ENCODE measurements around the gene TBL1X.

TBL1X gene

DNA sequence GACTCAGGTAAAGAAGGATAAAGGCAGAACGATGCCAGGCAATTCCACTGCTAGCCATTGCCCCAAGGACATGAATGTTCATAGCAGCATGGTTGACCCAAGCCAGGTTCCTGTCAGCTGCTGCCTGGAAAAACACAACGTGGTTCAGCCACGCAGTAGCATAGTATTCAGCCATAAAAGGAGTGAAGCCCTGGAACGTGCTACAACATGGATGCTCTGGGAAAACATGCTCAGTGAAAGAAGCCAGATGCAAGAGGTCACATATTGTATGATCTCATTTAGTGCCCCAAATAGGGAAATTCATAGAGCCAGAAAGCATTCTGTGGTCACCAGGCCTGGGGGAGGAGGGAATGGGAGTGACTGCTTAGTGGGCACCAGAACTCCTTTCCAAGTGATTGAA, 170.9 kb downstream of the TBL1X start:
- peak in 1 of 2 donors; percentile 7 for DNase-seq

DNA sequence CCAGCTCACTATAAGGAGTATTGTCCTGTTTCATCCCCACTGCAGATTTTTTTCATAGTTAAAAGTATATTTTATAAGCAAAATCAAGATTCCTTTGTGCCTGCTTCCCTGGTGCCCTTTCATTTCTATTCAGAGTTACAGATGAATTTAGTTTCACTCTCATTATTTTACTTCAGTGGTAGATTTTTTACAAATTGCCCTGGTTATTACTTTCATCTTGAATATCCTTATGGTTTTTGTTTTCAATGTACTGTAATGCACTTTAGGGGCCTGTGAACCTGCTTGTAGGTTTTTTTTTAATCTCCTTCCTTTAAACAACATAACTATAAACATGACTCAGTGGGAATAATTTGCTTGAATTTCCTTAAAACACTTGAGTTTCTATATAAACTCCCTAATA, 174.0 kb downstream of the TBL1X start:
- DNase-seq, result no peak

DNA sequence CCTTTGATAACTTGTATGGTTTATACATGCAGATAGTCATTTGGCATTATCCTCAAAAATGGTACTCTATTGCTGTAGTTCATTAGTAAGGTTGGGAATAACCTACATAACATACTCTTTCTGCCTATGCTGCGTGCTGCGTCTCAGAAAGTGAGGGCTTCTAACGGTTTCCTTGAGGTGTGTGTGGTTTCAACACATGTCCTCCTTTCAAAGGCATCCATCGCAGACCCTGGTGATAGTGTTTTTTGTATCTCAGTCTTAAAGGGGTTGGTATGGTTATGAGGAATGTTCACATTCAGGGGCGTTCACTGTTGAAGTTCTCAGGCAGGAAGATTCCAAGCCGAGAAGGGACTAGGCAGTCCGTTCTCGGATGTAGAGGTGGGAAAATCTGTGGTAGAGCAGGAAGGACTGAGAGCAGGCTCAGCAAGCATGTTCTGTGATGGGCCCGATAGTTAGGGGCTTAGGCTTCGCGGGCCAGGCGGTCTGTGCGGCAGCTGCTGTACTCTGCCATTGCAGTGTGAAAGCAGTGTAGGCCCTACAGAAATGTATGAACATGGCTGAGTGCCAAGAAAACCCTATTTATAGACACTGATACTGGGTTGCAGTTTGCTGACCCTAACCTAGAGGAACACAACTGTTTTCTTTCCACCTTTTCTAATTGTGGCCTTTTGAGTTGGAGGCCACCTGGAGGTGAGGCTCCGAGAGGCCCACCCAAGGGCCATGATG, 177.6 kb downstream of the TBL1X start:
- DNase-seq, result no peak

DNA sequence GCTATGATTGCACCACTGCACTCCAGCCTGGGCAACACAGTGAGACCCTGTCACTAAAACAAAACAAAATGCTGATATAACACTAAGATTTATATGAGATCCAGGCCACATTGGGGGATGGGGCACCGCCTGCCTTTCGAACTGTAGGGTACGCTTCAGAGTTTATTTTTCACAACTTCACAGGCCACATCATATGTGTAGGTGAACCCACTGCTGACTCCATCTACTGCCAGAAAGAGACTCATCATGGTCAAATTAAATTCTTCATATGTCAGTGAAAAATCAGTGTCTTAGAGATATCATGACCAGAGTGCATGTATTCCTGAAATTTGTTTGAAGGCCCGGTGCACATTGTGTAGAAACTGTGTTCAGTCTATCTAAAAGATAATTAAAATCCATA, 178.9 kb downstream of the TBL1X start:
- DNase-seq, result no peak

DNA sequence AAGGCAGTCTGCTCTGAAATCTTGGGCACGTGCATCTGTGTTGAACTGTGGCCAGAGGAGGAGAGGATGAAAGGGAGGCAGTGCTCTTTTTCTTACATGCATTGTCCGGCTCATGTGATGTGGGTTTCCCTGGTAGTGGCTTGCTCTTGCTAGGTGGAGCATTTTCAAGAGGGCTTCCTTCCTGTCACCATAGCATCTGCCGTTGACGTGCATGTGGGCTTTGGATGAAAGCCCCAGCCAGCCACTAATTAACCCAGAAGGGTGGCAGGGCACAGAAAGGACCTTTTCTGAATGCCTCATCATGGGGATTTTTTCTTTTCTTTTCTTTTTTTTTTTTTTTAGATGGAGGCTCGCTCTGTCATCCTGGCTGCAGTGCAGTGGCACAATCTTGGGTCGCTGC, 179.5 kb downstream of the TBL1X start:
- no peak for DNase-seq

DNA sequence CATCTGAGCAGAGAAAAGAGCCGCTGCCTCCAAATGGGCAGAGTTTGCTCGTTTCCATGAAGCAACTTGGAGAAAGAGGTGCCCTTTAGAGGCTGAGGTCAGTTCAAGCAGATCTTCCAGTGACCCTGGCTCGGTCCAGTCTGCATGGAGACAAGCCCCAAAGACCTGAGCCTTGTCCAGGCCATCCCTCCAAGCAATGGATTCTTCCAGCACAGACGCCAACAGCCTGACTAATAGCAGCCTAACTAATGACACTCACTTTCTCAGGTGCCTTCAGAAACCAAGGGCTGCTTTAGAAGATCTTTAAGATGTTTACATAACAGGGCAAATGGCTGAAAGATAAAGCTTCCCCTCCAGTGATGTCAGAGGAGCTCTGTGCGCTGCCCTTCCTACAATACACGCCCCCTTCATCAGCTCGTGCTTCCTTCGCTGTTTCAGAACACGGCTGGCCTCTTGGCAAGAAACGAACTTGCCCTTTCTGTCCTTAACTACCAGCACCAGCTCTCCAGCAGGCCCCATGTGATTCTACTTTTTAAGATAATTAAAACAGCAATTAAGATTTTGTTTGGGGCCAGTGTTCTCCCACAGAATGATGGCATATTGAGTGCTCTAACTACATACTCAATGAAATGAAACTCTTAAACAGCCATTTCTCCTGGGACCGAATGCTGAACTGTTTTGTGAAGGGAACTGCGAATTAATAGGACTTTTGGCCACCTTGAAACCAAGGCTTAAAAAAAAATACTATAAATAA, 181.8 kb downstream of the TBL1X start:
- DNase-seq, result no peak

DNA sequence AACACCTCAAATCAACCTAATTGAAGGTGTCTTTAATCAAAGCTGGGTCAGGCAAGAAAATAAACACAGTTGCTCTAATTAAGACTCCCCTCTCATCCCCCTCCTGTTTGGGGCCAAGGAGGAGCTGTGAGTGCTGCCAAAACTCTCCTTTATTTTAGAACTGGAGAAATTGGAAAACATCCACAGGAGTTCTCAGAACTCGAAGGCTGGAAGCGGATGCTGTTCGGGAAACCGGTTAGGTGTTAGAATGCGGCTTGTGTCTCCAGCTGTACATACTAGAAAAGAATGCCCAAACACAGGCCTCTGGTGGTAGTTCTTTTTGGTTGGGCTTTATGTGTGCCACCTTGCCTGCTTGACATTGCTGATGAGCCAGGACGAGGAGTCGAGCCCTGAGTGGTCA, 182.6 kb downstream of the TBL1X start:
- DNase-seq, result no peak

DNA sequence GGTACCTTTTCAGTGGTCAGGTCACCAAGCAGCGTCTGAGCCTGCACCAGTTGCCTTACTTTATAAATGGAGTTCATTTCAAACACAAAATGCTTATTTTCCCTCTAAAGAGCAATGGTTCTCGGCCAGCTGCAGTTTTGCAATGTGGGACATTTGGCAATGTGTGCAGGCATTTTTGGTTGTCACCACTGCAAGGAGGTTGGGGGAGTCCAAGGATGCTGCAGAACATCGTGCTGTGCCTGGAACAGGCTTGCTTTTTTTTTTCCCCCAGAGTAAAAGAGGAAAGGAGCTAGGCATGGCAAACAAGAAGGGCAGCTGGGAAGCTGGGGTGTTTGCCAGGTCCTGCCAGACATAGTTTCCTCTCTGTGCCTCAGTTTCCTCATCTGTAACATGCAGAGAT, 185.2 kb downstream of the TBL1X start:
- no peak for DNase-seq

DNA sequence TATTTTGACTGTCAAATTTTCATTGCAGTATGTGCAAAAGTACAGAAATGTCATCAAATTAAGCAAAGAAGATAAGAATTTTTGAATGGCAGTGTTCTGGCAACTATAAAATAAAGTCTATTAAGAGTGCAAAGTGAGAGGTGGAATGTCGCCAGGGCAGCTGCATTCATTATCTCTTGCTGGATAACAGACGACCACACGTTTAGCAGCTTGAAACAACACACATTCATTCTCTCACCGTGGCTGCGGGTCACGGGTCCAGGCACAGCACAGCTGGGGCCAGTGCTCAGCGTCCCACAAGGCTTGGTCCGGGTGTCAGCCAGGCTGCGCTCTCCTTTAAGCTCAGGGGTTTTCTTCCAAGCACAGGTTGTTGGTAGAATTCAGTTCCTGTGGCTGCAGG, 186.9 kb downstream of the TBL1X start:
- DNase-seq, result no peak

DNA sequence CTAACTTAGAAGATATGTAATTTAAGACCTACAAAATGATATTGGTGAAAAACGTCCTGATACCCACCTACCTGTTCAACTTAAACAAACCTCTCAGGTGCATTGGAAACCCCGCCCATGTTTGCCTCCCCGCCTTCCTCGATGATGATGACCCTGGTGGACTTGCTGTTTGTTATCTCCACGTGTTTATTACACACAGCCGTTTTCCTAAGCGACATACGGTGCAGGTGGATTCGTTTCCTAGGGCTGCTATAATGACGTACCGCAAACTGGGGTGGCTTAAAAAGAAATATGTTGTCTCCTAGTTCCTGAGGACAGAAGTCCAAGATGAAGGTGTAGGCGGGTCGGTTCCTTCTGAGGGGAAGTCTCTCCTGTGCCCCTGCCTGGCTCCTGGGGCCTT, 190.1 kb downstream of the TBL1X start:
- DNase-seq, result no peak

DNA sequence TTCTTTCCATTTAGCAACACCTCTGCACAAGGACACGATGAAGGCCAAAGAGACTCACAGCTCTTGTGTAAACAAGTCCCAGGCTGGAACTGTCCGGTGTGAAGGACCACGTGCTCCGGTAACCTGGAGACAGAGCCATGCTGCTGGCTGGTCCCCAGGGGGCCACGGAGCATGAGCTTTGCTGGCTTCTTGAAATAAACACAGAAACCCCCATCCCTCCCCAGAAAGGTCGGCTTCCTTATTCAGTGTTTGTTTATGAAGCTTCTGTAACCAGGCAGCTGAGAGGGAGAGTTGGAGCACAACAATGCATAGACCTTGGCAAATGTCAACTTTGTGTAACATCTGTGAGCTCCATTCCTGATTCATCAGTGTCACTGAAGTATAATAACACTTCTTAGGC, 191.4 kb downstream of the TBL1X start:
- DNase-seq, result no peak

DNA sequence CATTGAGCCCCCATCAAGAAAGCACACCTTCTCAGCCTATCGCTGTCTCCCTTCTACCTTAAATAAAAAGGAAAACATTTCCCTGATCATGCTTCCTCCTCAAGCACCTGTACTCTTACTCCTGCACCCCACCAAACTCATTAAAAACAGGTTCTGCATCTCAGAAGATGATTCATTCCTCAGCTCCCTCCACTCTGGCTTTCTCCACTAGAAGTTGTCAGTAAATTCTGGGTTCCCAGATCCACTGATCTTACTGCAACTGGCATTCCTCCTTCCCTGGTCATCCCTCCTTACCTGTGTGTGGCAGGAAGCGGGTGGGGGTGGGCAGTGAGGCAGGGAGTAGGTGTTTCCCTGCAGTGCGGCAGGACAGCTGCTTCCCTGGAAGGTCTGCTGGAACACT, 192.0 kb downstream of the TBL1X start:
- no peak for DNase-seq

DNA sequence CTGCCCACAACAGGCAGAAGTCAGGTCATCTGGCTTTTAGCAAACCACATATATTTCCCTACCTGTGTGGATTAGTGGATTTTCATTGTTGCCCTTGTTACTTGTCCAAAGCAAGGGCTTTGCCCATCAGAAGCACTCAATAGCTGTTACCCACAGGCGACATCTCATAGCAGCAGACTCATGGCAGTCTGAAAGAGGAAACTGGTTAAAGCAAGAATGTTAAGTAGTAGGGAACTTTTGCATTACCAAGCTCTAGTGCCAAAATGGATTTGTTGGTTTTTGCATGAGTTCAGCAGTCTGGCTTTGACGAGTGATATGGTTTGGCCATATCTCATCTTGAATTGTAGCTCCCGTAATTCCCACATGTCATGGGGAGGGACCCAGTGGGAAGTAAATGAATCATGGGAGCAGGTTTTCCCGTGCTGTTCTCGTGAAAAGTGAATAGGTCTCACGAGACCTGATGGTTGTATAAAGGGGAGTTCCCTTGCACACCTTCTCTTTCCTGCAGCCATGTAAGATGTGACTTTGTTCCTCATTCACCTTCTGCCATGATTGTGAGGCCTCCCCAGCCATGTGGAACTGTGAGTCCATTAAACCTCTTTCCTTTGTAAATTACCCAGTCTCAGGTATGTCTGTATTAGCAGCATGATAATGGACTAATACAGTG, 192.9 kb downstream of the TBL1X start:
- DNase-seq, result no peak

DNA sequence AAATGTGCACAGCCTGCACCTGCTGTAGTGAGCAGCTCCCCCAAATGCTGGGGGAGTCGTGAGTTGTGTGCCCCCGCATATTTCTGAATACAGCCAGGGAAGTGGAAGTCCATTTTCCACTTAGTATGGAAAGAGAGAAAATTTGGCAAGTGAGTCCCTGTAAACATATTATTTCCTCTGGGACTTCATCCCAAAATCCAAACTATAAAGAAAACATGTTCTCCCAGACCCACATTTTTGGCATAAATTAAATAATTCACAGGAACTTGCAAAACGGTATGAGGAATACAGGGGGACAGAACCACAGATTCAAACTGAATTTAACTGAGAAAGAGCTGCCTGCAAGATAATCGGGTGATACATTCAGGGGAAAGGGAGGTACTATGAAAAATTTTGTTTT, 193.6 kb downstream of the TBL1X start:
- DNase-seq, result no peak

DNA sequence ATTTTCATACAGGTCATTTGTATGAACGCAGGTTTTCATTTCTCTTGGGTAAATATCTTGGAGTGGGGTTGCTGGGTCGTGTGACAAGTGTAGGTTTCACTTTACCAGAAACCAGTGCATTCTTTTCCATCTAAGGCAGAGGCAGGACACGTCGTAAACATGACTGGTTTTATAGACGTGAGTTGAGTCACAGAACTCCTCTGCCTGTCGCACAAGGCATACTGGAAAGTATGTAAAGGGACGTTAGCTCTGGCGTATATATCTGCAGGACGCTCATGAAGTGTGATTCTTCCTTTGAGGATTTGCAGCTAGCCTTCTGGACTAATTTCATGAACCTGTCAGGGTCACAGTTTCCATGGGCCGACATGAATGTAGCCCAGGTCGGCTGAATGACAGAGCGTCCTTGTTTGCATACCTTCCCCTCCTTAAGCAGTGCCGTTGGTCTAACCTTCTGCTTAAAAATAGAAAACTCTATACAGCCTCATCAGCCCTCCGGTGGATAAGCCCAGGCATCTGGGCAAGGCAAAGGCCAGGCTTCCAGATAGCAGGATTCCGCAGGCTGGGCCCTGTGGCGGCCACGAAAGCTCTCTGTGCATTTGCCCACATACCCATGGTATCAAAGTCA, 194.8 kb downstream of the TBL1X start:
- no peak for DNase-seq

DNA sequence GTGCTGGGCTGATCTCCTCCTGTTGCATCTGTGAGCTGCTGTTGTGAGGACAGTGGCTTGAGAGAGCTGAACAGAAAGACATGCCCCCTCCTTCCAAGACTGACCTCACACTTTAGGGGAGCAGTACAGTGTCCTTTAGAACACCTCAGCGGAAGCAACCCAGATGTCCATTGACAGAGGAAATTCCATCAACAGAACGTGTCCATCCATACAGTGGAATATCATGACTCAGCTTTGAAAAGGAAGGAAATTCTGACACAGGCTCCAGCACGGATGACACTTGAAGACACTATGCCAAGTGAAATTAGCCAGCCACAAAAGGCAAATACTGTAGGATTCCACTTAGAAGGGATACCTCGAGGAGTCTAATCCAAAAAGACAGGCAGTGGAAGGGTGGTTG, 197.3 kb downstream of the TBL1X start:
- no peak for DNase-seq

DNA sequence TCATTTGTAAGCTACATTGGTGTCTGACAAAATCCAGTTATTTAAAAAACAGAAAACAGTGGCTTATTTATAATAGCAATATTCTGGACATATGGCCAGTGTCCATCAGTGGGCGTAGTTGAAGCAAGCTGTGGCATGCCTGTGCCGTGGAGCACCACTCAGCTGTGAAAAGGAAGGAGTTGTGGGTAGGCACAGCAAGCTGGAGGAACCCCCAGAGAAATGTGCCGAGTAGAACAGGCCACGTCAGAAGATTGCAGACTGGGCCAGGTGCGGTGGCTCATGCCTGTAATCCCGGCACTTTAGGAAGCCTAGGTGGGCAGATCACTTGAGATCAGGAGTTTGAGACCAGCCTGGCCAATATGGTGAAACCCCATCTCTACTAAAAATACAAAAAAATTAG, 198.4 kb downstream of the TBL1X start:
- no peak for DNase-seq

DNA sequence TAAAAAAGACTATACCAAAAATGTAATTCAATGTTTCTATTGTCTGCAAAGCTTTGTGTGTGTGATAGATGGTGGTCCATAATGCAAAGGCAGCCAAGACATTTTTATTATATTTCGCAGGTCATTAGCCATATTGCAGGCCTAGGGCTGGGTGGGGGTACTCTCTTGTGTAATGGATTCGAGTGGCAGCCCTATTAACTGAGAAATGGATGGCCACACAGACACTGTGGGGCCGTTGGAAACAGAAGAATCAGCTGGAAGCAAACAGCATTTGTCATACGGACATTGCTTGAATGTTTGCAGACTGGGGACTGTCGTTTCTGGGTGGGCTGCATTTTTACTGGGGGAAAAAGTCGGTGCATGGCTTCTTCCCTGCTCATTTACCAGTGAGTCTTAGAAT, 199.4 kb downstream of the TBL1X start:
- no peak for DNase-seq

DNA sequence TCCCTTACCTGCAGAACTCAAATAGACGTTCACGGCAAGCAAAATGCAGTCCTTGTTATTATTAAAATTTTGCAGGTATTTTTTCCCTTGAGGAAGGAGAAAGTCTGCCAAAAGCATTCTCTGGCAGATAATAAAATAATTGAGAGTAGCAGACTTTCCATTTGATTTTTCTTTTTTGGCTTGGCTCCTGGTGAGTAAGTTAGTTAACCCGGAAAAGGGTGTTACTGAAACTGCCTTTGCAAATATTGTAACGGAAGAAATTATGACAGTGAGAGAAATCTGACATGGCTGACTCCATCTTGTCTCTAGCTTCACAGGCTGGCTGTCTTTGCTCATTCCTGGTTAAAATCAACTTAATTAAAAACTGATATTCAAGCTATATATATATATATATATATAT, 200.3 kb downstream of the TBL1X start:
- no peak for DNase-seq

DNA sequence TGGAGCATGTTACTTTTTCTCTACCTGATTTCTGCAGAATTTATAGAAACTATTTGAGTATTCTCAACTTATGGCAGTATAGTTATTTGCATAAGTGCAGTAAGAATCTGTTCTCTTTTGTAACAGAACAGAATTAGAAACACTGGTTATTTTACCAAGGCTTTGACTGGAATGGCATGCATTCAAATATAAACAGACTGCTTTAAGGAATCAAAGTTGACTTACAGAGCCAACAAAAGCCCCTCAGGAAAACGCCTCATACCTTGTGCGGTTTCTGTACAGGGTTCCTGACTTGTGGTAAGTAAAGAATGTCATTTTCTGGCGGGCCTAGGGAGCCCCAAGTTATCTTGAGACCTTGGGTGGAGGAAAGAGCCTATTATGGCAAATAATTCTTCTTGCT, 203.7 kb downstream of the TBL1X start:
- DNase-seq, result no peak

DNA sequence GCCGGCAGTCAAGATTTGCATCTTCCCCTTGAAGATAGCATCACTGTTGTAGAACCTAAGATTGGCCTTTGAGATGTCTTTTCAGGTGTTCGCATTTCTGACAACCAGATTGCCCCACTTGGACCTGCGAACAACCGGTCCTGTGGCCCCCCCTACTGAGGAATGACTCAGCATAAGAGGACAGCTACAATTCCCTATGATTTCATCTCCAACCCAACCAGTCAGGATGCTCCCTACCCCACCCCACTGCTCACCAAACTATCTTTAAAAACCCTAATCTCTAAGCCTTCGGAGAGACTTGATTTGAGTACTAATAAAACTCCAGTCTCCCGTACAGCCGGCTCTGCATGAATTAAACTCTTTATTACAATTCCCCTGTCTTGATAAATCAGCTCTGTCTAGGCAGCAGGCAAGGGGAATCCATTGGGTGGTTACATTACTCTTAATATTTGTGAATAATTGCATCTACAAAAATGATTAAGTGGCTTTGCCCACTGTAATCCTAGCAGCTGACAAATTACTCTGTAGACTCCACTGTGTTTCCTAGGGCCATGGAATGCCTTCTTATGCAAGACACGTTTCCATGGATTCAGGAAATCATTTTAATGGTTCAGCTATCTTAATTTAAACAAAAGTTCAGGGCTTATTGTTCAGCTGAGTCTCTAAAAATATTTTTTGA, 205.4 kb downstream of the TBL1X start:
- no peak for DNase-seq

DNA sequence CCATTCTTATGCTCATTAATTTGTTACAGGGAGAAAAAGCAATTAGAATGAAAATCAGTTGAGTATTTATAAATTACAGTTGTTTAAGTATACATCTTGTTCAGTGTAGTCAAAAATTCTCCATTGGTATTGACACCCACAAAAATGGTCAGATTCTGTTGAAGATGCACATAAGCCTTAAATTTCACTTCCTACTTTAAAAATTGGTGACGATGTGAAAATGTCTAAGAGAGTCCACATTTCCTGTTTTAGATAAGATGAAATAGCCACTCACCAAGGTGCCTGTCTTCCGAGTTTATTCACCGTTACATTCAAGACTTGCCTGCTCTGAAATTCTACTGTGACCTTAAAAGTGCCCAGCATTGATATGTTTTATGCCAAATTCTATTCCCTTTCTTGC, 207.1 kb downstream of the TBL1X start:
- peak in 1 of 2 donors; percentile 1 for DNase-seq

DNA sequence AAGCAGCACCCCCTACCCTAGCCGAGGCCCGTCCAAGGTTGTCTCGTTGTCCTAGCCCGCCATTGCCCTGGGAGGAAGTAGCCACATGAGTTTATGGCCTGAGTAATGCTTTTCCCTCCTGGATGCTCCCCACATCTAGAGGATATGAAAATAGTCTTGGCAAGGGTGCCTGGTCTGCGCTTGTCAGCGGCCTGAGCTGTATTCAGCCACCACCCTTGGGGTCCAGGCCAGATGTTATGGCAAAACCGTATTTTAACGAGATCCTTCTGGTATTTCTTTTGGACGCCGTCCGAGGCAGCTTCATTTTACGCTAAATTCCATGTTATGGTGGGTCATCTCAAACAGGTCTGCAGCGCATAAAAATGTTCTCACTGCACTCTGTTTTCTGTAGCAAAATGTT, 211.4 kb downstream of the TBL1X start:
- DNase-seq, result no peak

Data from inflammatory macrophage treated with lipopolysaccharide for 1 hour (primary cell).